ENCODE results near the gene RIF1. TPM values are rescaled to one million over a fixed set of nuclear protein-coding genes. Genes with fewer than 3 reads are reported as not detected.

Gene RIF1
- total RNA-seq (ENCODE audit: low replicate concordance) = 74.3 and 96.4 TPM in 2 replicates

GRCh38 chr2:151409601-151410484, at the start of gene RIF1:
RIF1 (plus strand) TSS chr2:151409902; CDS start chr2:151410424, 522 bp downstream.
- H3K4me3 Mint-ChIP-seq = peak within 1 kb of the TSS; percentile 98
- H3K36me3 Mint-ChIP-seq = peaks cover 18% of the 10 kb centered on the region
- no peaks in the 10 kb centered on the region for H3K9me3 ChIP-seq (ENCODE audit: low read depth)
- H3K4me2 ChIP-seq = peak within 1 kb of the TSS; percentile 99
- peak within 1 kb of the TSS; percentile 92 for H3K9ac ChIP-seq
- DNase-seq (ENCODE audit: low spot score) = peak; percentile 95
- peak within 1 kb of the TSS; percentile 99 for H3K4me3 ChIP-seq
- H3F3A ChIP-seq (ENCODE audit: low read depth) = peaks cover 4% of the 10 kb centered on the region
- H3K36me3 ChIP-seq = peaks cover 15% of the 10 kb centered on the region
- peaks cover 15% of the 10 kb centered on the region for H3K4me1 Mint-ChIP-seq
- no peaks in the 10 kb centered on the region for H3K9me3 Mint-ChIP-seq
- no peak for TF ChIP-seq EZH2phosphoT487 (IDR thresholded peaks at IDR 0.05)
- peak; percentile 63 for TF ChIP-seq CTCF (IDR thresholded peaks at IDR 0.05)
- no peak for TF ChIP-seq EZH2 (IDR thresholded peaks at IDR 0.05)
- H3K4me1 ChIP-seq = peaks cover 10% of the 10 kb centered on the region
- H3K27ac ChIP-seq = peak within 1 kb of the TSS; percentile 97
- peaks cover 4% of the 10 kb centered on the region for H3K27me3 Mint-ChIP-seq (ENCODE audit: insufficient read depth, low read depth)
- H4K20me1 ChIP-seq (ENCODE audit: low read depth) = peaks cover 38% of the 10 kb centered on the region
- peak within 1 kb of the TSS; percentile 90 for H2AFZ ChIP-seq (replicated peaks)
- no peaks in the 10 kb centered on the region for H3K27me3 ChIP-seq
- peak within 1 kb of the TSS; percentile 95 for H3K27ac Mint-ChIP-seq
- H3K79me2 ChIP-seq (ENCODE audit: low read depth) = peaks cover 51% of the 10 kb centered on the region

- Histone ChIP-seq H3K4me3 (no peak overlapping the region), H2AFZ (replicated peaks) (no peak overlapping the region), H3K27ac (no peak overlapping the region), H4K20me1 (ENCODE audit: low read depth) (no peaks in the 10 kb centered on the region), H3K4me2 (no peak overlapping the region), H3F3A (ENCODE audit: low read depth) (no peaks in the 10 kb centered on the region), H3K27me3 (no peaks in the 10 kb centered on the region), H3K79me2 (ENCODE audit: low read depth) (no peaks in the 10 kb centered on the region), H3K4me1 (peaks cover 5% of the 10 kb centered on the region), H3K9ac (no peak overlapping the region), H3K9me3 (ENCODE audit: low read depth) (no peaks in the 10 kb centered on the region), H3K36me3 (no peaks in the 10 kb centered on the region)
- Mint-ChIP-seq H3K27ac (no peak overlapping the region), H3K4me1 (no peaks in the 10 kb centered on the region), H3K27me3 (ENCODE audit: insufficient read depth, low read depth) (no peaks in the 10 kb centered on the region), H3K4me3 (no peak overlapping the region), H3K36me3 (no peaks in the 10 kb centered on the region), H3K9me3 (no peaks in the 10 kb centered on the region)
- DNase-seq (ENCODE audit: low spot score) = no peak
- TF ChIP-seq EZH2phosphoT487 (IDR thresholded peaks at IDR 0.05) = no peak
- TF ChIP-seq EZH2 (IDR thresholded peaks at IDR 0.05) = no peak
- TF ChIP-seq CTCF (IDR thresholded peaks at IDR 0.05) = no peak
Observed at GRCh38 chr2:151361674-151362370, 47.9 kb upstream of the RIF1 start.

- TF ChIP-seq CTCF (IDR thresholded peaks at IDR 0.05) (no peak), EZH2phosphoT487 (IDR thresholded peaks at IDR 0.05) (no peak), EZH2 (IDR thresholded peaks at IDR 0.05) (no peak)
- H3K4me1 ChIP-seq = no peaks in the 10 kb centered on the region
- no peaks in the 10 kb centered on the region for H3K79me2 ChIP-seq (ENCODE audit: low read depth)
- no peaks in the 10 kb centered on the region for H4K20me1 ChIP-seq (ENCODE audit: low read depth)
- H3K9ac ChIP-seq = no peak overlapping the region
- no peaks in the 10 kb centered on the region for H3K36me3 ChIP-seq
- peak overlapping the region; percentile 88 for H2AFZ ChIP-seq (replicated peaks)
- Mint-ChIP-seq H3K9me3 (no peaks in the 10 kb centered on the region), H3K4me1 (no peaks in the 10 kb centered on the region), H3K36me3 (no peaks in the 10 kb centered on the region), H3K27me3 (ENCODE audit: insufficient read depth, low read depth) (no peaks in the 10 kb centered on the region), H3K4me3 (no peak overlapping the region), H3K27ac (no peak overlapping the region)
- no peak overlapping the region for H3K4me2 ChIP-seq
- no peaks in the 10 kb centered on the region for H3K9me3 ChIP-seq (ENCODE audit: low read depth)
- H3F3A ChIP-seq (ENCODE audit: low read depth) = no peaks in the 10 kb centered on the region
- H3K27me3 ChIP-seq = no peaks in the 10 kb centered on the region
- peak; percentile 11 for DNase-seq (ENCODE audit: low spot score)
- H3K4me3 ChIP-seq = no peak overlapping the region
- no peak overlapping the region for H3K27ac ChIP-seq
Observed at GRCh38 chr2:151363709-151364108, 46.0 kb upstream of the RIF1 start.
